ENCODE data around the gene POLE3.
A peak's percentile ranks its signal among the peaks of the same experiment; 100 is the strongest.
"Not testable (repeated sequence)": the region's sequence is repeated elsewhere in the genome, so short reads cannot be mapped to it uniquely, and the experiment has no call there.

Gene POLE3

GRCh38 chr9:113410207-113410864 lies at the start of gene POLE3, which contains the start of gene C9orf43:
Gene POLE3, minus strand, starts transcription at chr9:113410675. Its CDS starts 382 bp downstream, at chr9:113410293.
Gene C9orf43, plus strand, starts transcription at chr9:113410747. Its CDS starts 2,747 bp downstream, at chr9:113413494.
- DNase-seq (ENCODE audit: low spot score): peak; percentile 96

- peak; percentile 45 for DNase-seq (ENCODE audit: low spot score)
Observed at GRCh38 chr9:113456235-113456634, 45.8 kb upstream of the POLE3 start.

GRCh38 chr9:113454914-113455761 lies 44.7 kb upstream of the POLE3 start:
- peak; percentile 86 for DNase-seq (ENCODE audit: low spot score)

- DNase-seq (ENCODE audit: low spot score): no peak
Observed at GRCh38 chr9:113452113-113452605, 41.7 kb upstream of the POLE3 start.

GRCh38 chr9:113449376-113449775 lies 38.9 kb upstream of the POLE3 start:
- DNase-seq (ENCODE audit: low spot score): no peak

GRCh38 chr9:113446323-113446740 lies 35.9 kb upstream of the POLE3 start:
- peak; percentile 74 for DNase-seq (ENCODE audit: low spot score)

- no peak for DNase-seq (ENCODE audit: low spot score)
Observed at GRCh38 chr9:113444736-113445135, 34.3 kb upstream of the POLE3 start.

- not testable (repeated sequence) for DNase-seq (ENCODE audit: low spot score)
Observed at GRCh38 chr9:113437716-113438115, 27.2 kb upstream of the POLE3 start.

GRCh38 chr9:113436728-113437515 lies 26.4 kb upstream of the POLE3 start:
- DNase-seq (ENCODE audit: low spot score): peak; percentile 20

GRCh38 chr9:113431191-113431590 lies 20.7 kb upstream of the POLE3 start:
- no peak for DNase-seq (ENCODE audit: low spot score)

- DNase-seq (ENCODE audit: low spot score): no peak
Observed at GRCh38 chr9:113428062-113428615, 17.7 kb upstream of the POLE3 start.

GRCh38 chr9:113427629-113428028 lies 17.2 kb upstream of the POLE3 start:
- peak; percentile 32 for DNase-seq (ENCODE audit: low spot score)

- no peak for DNase-seq (ENCODE audit: low spot score)
Observed at GRCh38 chr9:113426701-113427100, 16.2 kb upstream of the POLE3 start.

GRCh38 chr9:113425072-113425471 lies 14.6 kb upstream of the POLE3 start:
- no peak for DNase-seq (ENCODE audit: low spot score)

- DNase-seq (ENCODE audit: low spot score): no peak
Observed at GRCh38 chr9:113421726-113422125, 11.3 kb upstream of the POLE3 start.

- DNase-seq (ENCODE audit: low spot score): no peak
Observed at GRCh38 chr9:113417370-113417769, 6.9 kb upstream of the POLE3 start.

GRCh38 chr9:113416149-113416721 lies 5.8 kb upstream of the POLE3 start:
- DNase-seq (ENCODE audit: low spot score): no peak

GRCh38 chr9:113409883-113410206 lies 630 bp downstream of the POLE3 start:
- no peak for DNase-seq (ENCODE audit: low spot score)

- no peak for DNase-seq (ENCODE audit: low spot score)
Observed at GRCh38 chr9:113409481-113409880, 994 bp downstream of the POLE3 start.

- peak; percentile 65 for DNase-seq (ENCODE audit: low spot score)
Observed at GRCh38 chr9:113406873-113407511, 3.5 kb downstream of the POLE3 start.

- not testable (repeated sequence) for DNase-seq (ENCODE audit: low spot score)
Observed at GRCh38 chr9:113406353-113406752, 4.1 kb downstream of the POLE3 start.

All from AG08395 (cell line).